ENCODE measurements around the gene WDR17.

Gene WDR17

GRCh38 chr4:176065435-176066291 lies at the start of gene WDR17:
TSS of gene WDR17 (plus strand) at chr4:176065841. CDS start at chr4:176111581, 45,740 bp downstream.
- DNase-seq: peak; percentile 60 to 96 (median 90)

- DNase-seq: no peak
These were observed 49.0 kb upstream of the WDR17 start for GRCh38 chr4:176016601-176017000.

GRCh38 chr4:176020481-176021085 lies 45.1 kb upstream of the WDR17 start:
- no peak for DNase-seq

- DNase-seq: no peak
These were observed 35.2 kb upstream of the WDR17 start for GRCh38 chr4:176030391-176030790.

- DNase-seq: no peak
These were observed 33.7 kb upstream of the WDR17 start for GRCh38 chr4:176031922-176032321.

GRCh38 chr4:176032454-176032853 lies 33.2 kb upstream of the WDR17 start:
- no peak for DNase-seq

- peak in 2 of 14 donors; percentile 3 to 20 for DNase-seq
These were observed 31.1 kb upstream of the WDR17 start for GRCh38 chr4:176034499-176034898.

- no peak for DNase-seq
These were observed 30.7 kb upstream of the WDR17 start for GRCh38 chr4:176034936-176035335.

GRCh38 chr4:176036585-176037205 lies 28.9 kb upstream of the WDR17 start:
- DNase-seq: no peak

- DNase-seq: no peak
These were observed 26.9 kb upstream of the WDR17 start for GRCh38 chr4:176038789-176039188.

- no peak for DNase-seq
These were observed 23.4 kb upstream of the WDR17 start for GRCh38 chr4:176042195-176042594.

- DNase-seq: peak in 1 of 14 donors; percentile 60
These were observed 21.6 kb upstream of the WDR17 start for GRCh38 chr4:176043838-176044588.

GRCh38 chr4:176044589-176044951 lies 21.1 kb upstream of the WDR17 start:
- peak in 10 of 14 donors; percentile 29 to 64 (median 46) for DNase-seq

GRCh38 chr4:176048631-176049030 lies 17.0 kb upstream of the WDR17 start:
- peak in 1 of 14 donors; percentile 44 for DNase-seq

- no peak for DNase-seq
These were observed 12.9 kb upstream of the WDR17 start for GRCh38 chr4:176052744-176053143.

- no peak for DNase-seq
These were observed 11.9 kb upstream of the WDR17 start for GRCh38 chr4:176053785-176054184.

- no peak for DNase-seq
These were observed 10.7 kb upstream of the WDR17 start for GRCh38 chr4:176054942-176055341.

- DNase-seq: no peak
These were observed 1.9 kb upstream of the WDR17 start for GRCh38 chr4:176063718-176064117.

GRCh38 chr4:176064539-176064938 lies 1.1 kb upstream of the WDR17 start:
- DNase-seq: no peak

GRCh38 chr4:176066757-176067156 lies 1.1 kb downstream of the WDR17 start:
- peak in 1 of 14 donors; percentile 23 for DNase-seq

- DNase-seq: no peak
These were observed 11.9 kb downstream of the WDR17 start for GRCh38 chr4:176077561-176077960.

- no peak for DNase-seq
These were observed 19.1 kb downstream of the WDR17 start for GRCh38 chr4:176084769-176085168.

GRCh38 chr4:176090115-176090514 lies 24.5 kb downstream of the WDR17 start:
- no peak for DNase-seq

All from C1 segment of cervical spinal cord (tissue), 14 donors.